ENCODE measurements around the gene B3GNT8.
"Not testable (repeated sequence)": the region's sequence is repeated elsewhere in the genome, so short reads cannot be mapped to it uniquely, and the experiment has no call there.

The B3GNT8 gene

GRCh38 chr19:41416194-41416674 lies 10.9 kb downstream of the B3GNT8 start:
- DNase-seq (ENCODE audit: low read depth in 2 of 2), result no peak

GRCh38 chr19:41415154-41415571 lies 12.0 kb downstream of the B3GNT8 start:
- no peak for DNase-seq (ENCODE audit: low read depth in 2 of 2)

- DNase-seq (ENCODE audit: low read depth in 2 of 2), result no peak
These were observed 12.7 kb downstream of the B3GNT8 start for GRCh38 chr19:41414461-41414860.

- DNase-seq (ENCODE audit: low read depth in 2 of 2), result no peak
These were observed 13.2 kb downstream of the B3GNT8 start for GRCh38 chr19:41413947-41414346.

- no peak for DNase-seq (ENCODE audit: low read depth in 2 of 2)
These were observed 14.2 kb downstream of the B3GNT8 start for GRCh38 chr19:41412953-41413352.

- no peak for DNase-seq (ENCODE audit: low read depth in 2 of 2)
These were observed 15.3 kb downstream of the B3GNT8 start for GRCh38 chr19:41411968-41412265.

GRCh38 chr19:41411100-41411967 lies 15.8 kb downstream of the B3GNT8 start:
- DNase-seq (ENCODE audit: low read depth in 2 of 2), result no peak

GRCh38 chr19:41410336-41411054 lies 16.7 kb downstream of the B3GNT8 start:
- DNase-seq (ENCODE audit: low read depth in 2 of 2), result no peak

GRCh38 chr19:41409288-41409687 lies 17.9 kb downstream of the B3GNT8 start:
- DNase-seq (ENCODE audit: low read depth in 2 of 2), result no peak

GRCh38 chr19:41408846-41409245 lies 18.3 kb downstream of the B3GNT8 start:
- DNase-seq (ENCODE audit: low read depth in 2 of 2), result not testable (repeated sequence)

GRCh38 chr19:41408256-41408655 lies 18.9 kb downstream of the B3GNT8 start:
- no peak for DNase-seq (ENCODE audit: low read depth in 2 of 2)

- DNase-seq (ENCODE audit: low read depth in 2 of 2), result no peak
These were observed 19.9 kb downstream of the B3GNT8 start for GRCh38 chr19:41407271-41407670.

GRCh38 chr19:41405776-41406175 lies 21.4 kb downstream of the B3GNT8 start:
- no peak for DNase-seq (ENCODE audit: low read depth in 2 of 2)

GRCh38 chr19:41403181-41403970 lies 23.8 kb downstream of the B3GNT8 start:
- no peak for DNase-seq (ENCODE audit: low read depth in 2 of 2)

GRCh38 chr19:41402010-41402409 lies 25.2 kb downstream of the B3GNT8 start:
- DNase-seq (ENCODE audit: low read depth in 2 of 2), result no peak

- DNase-seq (ENCODE audit: low read depth in 2 of 2), result no peak
These were observed 25.7 kb downstream of the B3GNT8 start for GRCh38 chr19:41401483-41401882.

- DNase-seq (ENCODE audit: low read depth in 2 of 2), result no peak
These were observed 27.6 kb downstream of the B3GNT8 start for GRCh38 chr19:41399525-41399924.

GRCh38 chr19:41399091-41399490 lies 28.1 kb downstream of the B3GNT8 start:
- no peak for DNase-seq (ENCODE audit: low read depth in 2 of 2)

GRCh38 chr19:41398598-41398997 lies 28.6 kb downstream of the B3GNT8 start:
- no peak for DNase-seq (ENCODE audit: low read depth in 2 of 2)

- DNase-seq (ENCODE audit: low read depth in 2 of 2), result no peak
These were observed 29.1 kb downstream of the B3GNT8 start for GRCh38 chr19:41398050-41398418.

- peak; percentile 99 for DNase-seq (ENCODE audit: low read depth in 2 of 2)
These were observed 29.8 kb downstream of the B3GNT8 start, which contains the start of the genes BCKDHA and EXOSC5 for GRCh38 chr19:41397086-41398049. TSS of gene BCKDHA (plus strand) at chr19:41397818. CDS start at chr19:41397828, 10 bp downstream. TSS of gene EXOSC5 (minus strand) at chr19:41397359. CDS start at chr19:41397328, 31 bp downstream.
